Measurements from ENCODE around the gene PFKFB4. TPM values are rescaled to one million over a fixed set of nuclear protein-coding genes. Genes with fewer than 3 reads are reported as not detected.
"Not testable (repeated sequence)": the region's sequence is repeated elsewhere in the genome, so short reads cannot be mapped to it uniquely, and the experiment has no call there.

The PFKFB4 gene
- total RNA-seq, 1 donor from 2014 or later = 19.3 TPM

GRCh38 chr3:48476426-48477053 lies 80.1 kb downstream of the PFKFB4 start:
- H3K4me3 ChIP-seq (ENCODE audit: low read depth, low read length) = no peak overlapping the region
- TF ChIP-seq CTCF (conservative IDR thresholded peaks at IDR 0.05; ENCODE audit: low read depth, low read length) = no peak
- no peak for DNase-seq (ENCODE audit: low read depth)

- TF ChIP-seq CTCF (conservative IDR thresholded peaks at IDR 0.05; ENCODE audit: low read depth, low read length) = no peak
- no peak for DNase-seq (ENCODE audit: low read depth)
- H3K4me3 ChIP-seq (ENCODE audit: low read depth, low read length) = no peak overlapping the region
Observed at GRCh38 chr3:48475188-48475587, 81.4 kb downstream of the PFKFB4 start.

GRCh38 chr3:48474619-48475018 lies 82.0 kb downstream of the PFKFB4 start:
- TF ChIP-seq CTCF (conservative IDR thresholded peaks at IDR 0.05; ENCODE audit: low read depth, low read length) = no peak
- H3K4me3 ChIP-seq (ENCODE audit: low read depth, low read length) = no peak overlapping the region
- DNase-seq (ENCODE audit: low read depth) = no peak

- DNase-seq (ENCODE audit: low read depth); H3K4me3 ChIP-seq (ENCODE audit: low read depth, low read length): not testable (repeated sequence)
Observed at GRCh38 chr3:48474031-48474430, 82.6 kb downstream of the PFKFB4 start.

GRCh38 chr3:48473617-48473952 lies 83.0 kb downstream of the PFKFB4 start:
- no peak for TF ChIP-seq CTCF (conservative IDR thresholded peaks at IDR 0.05; ENCODE audit: low read depth, low read length)
- H3K4me3 ChIP-seq (ENCODE audit: low read depth, low read length) = no peak overlapping the region

GRCh38 chr3:48472923-48473616 lies 83.5 kb downstream of the PFKFB4 start:
- peak; percentile 34 for TF ChIP-seq CTCF (conservative IDR thresholded peaks at IDR 0.05; ENCODE audit: low read depth, low read length)
- H3K4me3 ChIP-seq (ENCODE audit: low read depth, low read length) = peak overlapping the region; percentile 89
- DNase-seq (ENCODE audit: low read depth) = peak; percentile 52

More at GRCh38 chr3:48473617-48473952, 83.0 kb downstream of the PFKFB4 start:
- DNase-seq (ENCODE audit: low read depth) = no peak

GRCh38 chr3:48472673-48472922 lies 84.0 kb downstream of the PFKFB4 start:
- TF ChIP-seq CTCF (conservative IDR thresholded peaks at IDR 0.05; ENCODE audit: low read depth, low read length) = no peak
- no peak for DNase-seq (ENCODE audit: low read depth)
- H3K4me3 ChIP-seq (ENCODE audit: low read depth, low read length) = peak overlapping the region; percentile 89
